ENCODE measurements around the gene FXYD5.

GRCh38 chr19:35205733-35206323 lies 51.3 kb downstream of the FXYD5 start:
- TF ChIP-seq CTCF (IDR thresholded peaks at IDR 0.05; ENCODE audit: low read length) (no peak), EZH2phosphoT487 (IDR thresholded peaks at IDR 0.05; ENCODE audit: low read length) (no peak), EZH2 (optimal IDR thresholded peaks at IDR 0.05; ENCODE audit: low read depth, low read length) (no peak)

All from MM.1S (cell line).